GM19099 (cell line): ENCODE data around the gene KCNQ1.

Experiments
- POLR2A ChIP-seq: IDR thresholded peaks from 3 replicates; pipeline ENCODE4 v1.6.1; 2011; ENCODE audit warnings: low read depth; ENCODE audit not compliant: insufficient read length; ENCODE audit errors: extremely low read depth

Gene KCNQ1

DNA sequence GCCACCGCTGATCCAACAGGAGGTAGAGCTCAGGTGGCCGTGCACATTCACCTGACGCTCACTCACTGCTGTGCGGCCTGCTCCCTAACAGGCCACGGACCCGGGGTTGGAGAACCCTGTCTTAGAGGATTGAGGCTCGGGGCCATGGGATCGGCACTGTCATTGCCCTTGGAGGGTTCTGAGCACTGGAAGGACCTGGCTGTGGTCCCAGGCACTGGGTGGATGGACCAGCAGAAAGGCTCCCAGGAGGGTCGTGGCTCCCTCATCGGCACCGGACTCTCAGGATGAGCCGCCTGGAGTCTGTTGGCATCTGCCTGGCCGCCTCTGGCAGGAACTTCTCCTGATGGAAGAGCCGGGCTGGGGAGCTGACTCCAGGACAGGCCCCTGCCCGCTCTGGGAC is 6.5 kb downstream of the KCNQ1 start:
- TF ChIP-seq POLR2A: no peak

DNA sequence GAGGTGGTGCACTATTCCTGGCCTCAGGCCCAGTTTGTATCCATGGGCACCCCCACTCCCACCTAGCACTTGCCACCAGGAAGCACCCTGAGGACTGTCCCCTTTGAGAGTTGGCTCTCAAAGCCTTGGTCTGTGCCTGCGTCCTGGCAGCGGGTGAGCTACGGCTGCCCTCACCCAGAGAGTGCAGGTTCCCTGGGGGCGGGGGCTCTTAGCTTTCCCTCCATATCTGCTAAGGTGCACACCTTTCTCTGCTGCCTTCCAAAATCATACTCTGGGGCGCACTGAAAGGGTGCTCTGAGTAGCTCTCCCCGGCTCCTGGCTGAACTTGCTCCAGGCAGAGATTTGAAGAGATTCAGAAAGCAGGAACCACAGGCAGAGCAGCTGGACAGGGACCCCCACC is 7.1 kb downstream of the KCNQ1 start:
- TF ChIP-seq POLR2A: no peak

DNA sequence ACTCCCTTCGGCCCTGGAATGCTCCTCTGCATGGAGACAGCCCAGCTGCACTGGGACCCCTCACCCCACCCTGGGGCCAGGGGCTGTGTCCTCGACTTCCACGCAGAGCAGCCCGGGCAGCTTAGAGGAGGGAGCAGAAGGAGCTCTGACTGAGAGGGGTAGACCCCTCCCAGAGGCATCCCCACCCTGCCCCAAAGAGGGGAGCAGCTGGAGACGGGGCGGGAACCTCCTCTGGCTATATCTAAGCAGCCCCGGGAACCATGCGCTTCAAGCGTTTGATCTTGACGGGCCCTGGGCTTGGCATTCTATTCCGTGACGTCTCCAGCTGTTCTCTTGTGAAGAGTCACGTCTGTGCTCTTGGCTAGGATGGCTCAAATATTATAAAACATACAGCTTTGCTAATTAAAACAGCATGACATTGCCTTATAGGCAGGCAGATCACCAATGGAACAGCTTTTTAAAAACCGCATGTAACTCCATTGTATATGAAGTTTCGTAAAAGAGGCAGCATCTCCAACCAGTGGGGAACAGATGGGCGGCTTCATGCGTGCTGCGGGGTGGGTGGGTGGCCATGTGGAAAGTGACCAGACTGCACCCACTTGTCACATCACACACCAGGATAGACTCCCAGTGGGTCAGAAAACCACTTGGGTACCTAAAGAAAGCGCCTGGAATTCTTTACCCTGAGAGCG is 7.7 kb downstream of the KCNQ1 start:
- no peak for TF ChIP-seq POLR2A

DNA sequence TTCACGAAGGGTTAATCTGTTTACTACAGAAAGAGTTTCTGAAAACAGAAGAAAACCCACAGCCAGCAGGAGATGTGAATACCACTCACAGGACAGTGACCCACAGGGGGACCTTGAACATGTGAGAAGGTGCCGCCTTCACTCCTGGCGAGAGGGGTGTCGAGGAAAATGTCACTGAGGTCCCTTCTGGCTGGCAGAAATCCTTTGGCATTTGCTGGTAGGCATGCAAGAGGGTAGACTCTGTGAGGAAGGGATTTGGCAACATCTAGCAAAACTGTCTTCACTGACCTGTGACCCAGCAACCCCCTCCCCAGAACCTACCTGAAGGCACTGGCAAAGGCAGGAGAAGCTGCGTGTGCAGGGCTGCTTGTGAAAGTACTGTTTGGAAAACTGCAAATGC is 8.6 kb downstream of the KCNQ1 start:
- no peak for TF ChIP-seq POLR2A

DNA sequence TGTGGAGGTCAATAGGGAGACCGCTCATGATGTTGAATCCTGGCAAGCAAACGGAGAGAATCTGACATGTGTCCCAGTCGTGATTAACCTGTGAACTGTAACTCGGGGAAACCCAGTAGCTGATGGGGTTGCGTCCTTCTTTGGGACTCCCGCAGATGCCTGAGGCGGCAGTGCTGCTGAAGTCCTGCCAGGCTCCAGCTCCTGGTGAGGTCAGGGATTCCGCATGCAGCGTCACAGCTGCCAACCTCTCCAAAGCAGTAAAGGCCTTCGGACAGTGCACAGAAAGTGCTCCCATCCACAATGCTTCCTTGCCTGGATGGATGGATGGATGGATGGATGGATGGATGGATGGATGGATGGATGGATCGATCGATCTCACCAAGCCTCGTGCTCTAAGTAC is 13.5 kb downstream of the KCNQ1 start:
- TF ChIP-seq POLR2A: no peak

DNA sequence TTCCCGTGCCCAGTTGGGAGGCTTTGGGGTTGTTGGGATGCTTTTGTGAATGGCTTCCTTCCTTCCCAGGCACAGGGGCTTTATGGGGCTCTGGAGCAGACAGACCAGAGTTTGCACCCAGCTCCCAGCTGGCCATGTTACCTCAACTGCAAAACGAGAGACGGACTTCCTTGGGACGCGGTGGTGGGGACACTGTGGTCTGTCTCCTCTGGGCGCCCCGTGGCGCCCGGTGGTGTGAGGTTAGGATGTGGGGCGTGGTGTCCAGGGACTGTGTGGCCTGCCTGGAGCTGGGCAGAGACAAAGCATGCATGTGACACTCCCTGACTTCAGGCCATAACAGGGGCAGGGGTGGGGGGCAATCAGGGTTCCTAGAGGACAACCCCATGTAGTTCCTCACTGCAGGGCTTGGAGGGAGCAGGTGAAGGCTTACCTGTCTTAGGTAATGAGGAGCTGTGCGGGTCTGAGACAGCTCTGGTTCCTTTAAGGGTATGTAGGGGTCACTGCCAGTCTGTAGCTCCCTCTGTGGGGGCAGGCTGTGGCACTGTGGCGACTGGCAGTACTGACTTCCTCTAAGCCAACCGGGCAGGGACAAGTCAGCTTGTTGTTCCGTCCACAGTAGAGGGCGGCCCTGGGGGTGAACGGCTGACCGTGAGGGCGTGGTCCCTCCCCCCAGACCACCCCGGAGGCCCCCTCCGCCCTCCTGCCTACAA is 14.4 kb downstream of the KCNQ1 start:
- no peak for TF ChIP-seq POLR2A

DNA sequence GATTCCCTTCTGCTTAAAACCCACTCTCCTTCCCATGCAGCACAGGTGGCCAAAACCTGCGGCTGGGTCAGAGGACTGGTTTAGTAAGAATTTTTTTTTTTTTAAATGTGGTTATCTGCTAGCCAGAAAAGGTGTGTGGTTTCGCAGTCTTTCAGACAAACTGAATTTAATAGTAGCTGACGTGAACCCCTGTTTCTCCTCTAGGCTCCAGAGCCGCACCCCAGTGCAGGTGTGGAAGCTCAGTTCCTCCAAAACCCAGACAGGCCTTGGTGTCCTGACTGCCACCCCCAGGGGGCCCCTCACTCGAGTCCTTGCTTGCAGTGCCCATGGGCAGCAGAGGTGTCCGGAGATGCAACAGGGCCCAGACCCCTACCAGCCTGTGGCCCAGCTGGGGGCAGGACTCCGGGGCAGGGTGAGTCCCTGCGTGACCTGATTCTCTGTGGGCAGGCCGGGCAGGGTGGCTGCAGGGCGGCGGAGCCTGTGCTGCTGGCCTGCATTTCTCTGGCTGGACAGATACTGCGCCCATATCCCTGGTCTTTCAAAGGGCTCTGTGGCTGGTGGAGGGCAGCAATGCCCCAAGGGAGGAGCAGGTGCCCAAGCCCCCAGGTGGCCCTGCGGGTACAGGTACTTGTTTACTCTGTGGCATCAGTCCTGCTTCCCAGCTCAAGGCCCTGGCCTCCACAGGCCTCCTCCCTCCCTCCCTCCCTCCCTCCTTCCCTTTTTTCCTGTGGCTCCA is 15.2 kb downstream of the KCNQ1 start:
- no peak for TF ChIP-seq POLR2A

DNA sequence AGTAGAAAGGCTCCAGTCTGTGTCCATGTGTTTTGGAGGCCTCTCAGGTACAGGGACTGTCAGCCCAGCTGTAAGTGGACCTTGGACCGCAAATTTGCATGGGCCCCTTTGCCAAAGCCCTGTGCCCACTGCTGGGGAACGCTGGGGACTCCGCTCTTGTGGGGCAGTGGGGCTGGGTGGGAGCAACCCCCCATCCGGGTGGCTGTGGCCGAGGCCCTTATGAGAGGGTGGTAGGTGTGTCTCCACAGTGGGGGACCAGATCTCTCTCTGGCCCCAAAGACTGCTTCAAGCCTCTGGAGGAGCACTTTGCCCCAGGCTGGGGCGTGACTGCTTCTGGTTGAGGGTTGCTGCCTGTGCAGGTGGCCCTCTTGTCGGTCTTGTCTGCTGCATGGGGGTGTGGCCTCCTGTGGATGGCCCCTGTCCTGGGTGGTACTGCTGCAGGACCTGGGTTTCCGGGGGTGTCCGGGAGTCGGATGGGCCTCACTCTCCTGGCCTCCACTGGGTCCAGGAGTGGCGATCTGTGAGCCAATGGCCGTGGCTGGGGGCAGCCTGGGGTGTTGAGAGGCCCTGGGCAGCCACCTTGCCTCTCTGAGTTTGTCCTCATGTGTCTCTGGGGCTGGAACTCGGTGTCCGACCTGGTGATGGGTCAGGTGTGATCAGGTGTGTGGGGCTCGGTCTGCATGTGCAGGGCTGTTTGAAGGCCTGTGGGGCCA is 15.9 kb downstream of the KCNQ1 start:
- TF ChIP-seq POLR2A: no peak

DNA sequence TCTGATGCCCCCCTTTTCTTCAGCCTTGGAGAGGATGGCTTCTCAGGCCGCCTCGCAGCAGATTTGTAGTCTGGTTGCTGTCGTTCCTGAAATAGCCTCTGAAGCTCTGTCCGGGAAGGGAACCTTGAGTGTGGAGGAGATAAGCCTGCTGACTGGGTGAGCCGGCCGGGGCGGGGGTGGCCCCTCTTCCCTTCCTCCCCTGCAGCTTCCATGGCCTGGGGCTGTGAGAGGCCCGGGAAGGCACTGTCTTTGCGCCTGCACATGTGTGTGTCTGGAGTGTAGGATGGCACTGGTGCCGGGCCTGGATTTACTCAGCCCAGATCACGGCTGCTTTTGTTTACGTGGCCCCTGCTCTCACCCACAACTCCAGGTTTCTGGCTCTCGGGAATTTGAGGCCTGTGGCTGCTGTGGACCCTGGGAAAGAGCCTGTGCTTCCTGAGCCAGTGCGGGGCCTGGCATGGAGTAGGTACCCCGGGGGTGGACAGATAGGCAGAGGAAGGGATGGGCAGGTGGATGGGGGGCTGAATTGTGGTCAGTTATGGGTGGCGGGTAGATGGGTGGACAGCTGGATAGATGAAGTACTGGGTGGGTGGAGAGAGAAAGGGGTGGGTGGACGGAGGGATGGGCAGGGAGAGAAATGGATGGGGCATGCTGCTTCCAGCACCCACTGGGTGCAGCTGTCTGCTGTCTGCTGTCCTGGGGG is 16.6 kb downstream of the KCNQ1 start:
- no peak for TF ChIP-seq POLR2A

DNA sequence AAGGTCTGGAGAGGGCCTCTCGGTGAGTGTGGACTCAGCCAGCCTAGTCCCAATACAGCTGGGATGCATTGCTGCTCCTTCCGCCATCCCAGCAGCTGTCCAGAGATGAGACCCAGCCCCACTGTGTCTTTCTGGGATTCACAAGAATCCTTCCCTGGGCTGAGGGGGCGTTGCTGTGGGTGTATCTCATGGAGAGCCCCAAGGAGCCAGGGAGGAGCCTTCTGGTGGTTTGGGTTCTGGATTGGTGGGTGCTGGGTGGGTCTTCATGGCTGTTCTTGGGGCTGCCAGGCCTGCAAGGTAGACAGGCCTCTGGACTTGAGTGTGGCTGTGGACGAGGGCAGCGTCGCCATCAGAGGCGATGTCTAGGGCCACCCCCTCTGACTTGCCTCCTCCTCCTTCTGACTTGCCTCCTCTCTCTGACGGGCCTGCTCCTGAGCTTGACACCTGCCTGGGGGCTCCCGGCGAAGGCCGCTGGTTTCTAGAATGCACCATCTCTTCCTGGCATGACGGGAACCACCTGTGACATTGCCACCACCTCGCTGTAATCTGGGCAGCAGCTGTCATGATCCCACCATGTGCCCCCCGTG is 17.2 kb downstream of the KCNQ1 start:
- TF ChIP-seq POLR2A: no peak

DNA sequence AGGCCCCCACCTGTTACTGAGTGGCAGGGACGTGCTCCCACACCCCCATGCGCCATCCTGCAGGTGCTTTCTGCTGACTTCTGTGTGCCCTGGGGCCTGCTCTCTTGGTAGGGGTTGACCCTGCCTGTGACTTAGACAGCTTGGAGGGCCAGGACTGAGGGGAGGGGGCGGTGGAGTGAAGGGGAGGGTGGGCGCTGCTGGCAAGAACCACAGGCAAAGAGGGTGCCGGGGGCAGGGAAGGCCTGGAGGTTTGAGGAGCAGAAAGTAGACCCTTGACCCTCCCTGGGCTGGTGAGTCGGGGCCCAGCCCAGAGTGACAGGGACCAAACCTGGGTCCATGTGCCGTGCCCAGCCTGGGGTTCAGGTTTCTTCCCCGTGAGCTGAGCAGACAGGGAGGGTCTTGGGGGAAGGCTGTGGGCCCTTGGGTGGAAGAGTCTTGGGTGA is 17.8 kb downstream of the KCNQ1 start:
- TF ChIP-seq POLR2A: no peak

DNA sequence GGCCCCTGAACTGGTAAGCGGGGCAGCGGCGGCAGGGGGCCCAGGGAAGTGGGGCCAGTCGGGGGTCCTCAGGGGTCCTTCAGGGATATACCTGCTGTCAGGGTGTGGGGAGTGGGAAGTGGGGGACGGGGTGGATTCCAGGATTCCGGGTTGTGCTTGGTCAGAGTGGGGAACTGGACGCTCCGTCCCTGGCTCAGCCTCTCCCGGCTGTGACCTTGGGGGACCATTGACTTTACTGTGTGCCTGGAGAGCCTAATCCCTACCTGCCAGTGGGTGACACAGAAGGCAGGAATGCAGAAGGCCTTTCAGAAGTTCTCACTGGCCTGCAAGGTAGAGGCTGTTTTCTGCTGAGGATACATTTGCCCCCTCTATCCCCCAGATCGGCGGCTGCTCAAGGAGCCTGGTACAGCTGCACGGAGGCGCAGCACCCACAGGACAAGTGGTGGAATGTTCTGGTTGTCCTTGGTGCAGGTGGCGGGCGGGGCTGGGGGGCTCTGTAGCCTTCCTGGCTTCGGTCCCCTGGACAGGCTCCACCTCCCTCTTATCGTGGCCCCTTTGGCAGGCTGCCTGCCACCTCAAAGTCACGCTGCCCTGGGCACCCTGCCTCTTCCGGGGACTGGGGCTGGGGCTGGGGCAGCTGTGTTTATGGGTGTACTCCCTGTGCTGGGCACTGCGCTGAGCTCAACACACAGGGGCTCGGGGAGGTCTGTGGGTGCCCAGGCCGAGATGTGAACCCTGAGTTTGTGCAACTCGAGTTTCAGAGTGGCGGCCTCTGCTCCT is 18.4 kb downstream of the KCNQ1 start:
- TF ChIP-seq POLR2A: no peak

DNA sequence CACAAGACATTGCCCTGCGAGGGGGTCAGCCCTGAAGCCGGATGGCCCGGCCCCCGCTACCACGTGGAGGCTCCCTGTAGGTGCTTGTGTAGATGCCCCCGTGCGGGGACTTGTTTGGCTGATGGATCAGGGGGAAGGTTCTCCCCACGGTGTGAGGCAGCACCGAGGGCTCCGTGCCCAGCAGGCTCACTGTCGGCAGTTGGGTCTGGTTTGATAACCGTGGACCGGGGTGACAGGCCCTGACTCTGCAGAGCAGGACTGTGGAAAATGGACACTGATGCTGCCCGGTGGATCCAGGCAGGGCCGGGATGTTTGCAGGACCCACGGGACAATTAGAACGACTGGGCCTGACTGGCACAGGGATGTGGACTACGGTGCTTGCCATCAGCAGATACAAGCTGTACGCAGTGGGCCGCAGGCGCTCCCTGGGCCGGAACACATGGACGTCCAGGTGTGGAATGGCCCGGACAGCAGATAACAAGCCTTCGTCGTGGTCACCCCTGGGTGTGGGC is 19.0 kb downstream of the KCNQ1 start:
- TF ChIP-seq POLR2A: no peak

DNA sequence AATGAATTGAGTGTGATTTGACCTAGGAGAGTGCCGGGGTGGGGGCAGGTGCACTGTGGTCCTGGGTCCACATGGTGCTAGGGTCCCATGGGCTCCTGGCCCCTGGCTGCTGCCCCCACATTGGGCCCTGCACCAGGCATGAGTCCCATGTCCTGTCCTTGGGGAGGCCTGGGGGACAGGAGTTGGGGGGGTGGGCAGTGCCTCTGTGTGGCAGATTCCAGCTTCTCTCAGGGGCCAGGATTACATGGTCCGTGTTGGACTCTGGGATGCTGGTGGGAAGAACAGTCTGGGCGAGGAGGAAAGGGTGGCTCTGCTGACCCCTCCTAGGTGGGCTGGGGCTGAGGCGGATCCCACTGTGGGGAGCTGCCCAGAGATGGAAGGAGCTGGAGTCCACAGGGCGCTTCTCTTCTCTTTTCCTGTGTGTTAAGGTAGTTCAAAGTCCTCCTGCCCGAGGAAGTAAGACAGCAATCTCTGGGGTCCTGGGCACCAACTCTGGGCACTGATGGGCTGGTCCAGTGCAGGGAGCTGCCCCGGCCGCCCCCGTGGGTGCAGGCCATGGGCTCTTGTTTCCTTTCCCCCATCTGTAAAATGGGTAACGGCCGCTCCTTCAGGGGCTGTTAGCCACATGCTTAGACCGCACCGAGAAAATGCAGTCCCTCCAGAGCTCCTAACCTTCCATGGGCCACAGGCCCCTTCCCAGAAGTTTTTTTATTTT is 19.8 kb downstream of the KCNQ1 start:
- no peak for TF ChIP-seq POLR2A
